GM19351 (cell line): ENCODE measurements around the gene WWC1.
A peak's percentile ranks its signal among the peaks of the same experiment; 100 is the strongest.

Experiments used
- ATAC-seq: cut with Tn5 transposase; IDR thresholded peaks from one replicate; pipeline ENCODE4 v1.9.1; 2021; ENCODE audit warnings: mild to moderate bottlenecking, moderate library complexity; ENCODE audit not compliant: unreplicated experiment

The WWC1 gene

DNA sequence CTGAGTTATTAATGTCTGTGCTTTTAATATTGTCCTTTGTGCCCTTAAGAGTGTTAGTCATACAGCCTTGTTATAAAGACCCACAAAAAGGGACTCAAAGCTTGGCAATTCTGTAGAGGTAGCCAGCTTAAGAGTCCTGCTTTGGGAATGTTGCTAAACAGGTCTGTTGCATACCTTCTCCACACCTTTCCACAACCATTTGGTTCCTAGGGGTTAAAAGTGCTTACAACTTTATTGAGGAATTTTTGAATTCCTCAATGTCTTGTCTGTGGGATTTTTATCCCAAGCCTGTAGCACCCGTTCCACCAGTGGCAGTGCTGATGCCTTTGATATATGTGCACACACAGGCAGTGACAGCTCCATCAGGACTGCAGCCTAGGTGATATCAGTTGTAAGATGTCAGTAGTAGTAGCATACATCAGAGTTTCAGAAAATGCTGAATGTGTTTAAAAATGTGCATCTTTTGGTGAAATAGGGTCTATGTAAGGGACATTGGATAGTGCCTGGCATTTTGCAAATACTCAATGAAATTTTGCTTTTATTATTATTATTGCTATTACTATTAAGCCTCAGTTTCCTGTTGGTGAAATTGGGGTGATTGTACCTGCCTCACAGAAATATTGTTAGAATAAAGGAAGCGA, 68.5 kb downstream of the WWC1 start:
- ATAC-seq = no peak

DNA sequence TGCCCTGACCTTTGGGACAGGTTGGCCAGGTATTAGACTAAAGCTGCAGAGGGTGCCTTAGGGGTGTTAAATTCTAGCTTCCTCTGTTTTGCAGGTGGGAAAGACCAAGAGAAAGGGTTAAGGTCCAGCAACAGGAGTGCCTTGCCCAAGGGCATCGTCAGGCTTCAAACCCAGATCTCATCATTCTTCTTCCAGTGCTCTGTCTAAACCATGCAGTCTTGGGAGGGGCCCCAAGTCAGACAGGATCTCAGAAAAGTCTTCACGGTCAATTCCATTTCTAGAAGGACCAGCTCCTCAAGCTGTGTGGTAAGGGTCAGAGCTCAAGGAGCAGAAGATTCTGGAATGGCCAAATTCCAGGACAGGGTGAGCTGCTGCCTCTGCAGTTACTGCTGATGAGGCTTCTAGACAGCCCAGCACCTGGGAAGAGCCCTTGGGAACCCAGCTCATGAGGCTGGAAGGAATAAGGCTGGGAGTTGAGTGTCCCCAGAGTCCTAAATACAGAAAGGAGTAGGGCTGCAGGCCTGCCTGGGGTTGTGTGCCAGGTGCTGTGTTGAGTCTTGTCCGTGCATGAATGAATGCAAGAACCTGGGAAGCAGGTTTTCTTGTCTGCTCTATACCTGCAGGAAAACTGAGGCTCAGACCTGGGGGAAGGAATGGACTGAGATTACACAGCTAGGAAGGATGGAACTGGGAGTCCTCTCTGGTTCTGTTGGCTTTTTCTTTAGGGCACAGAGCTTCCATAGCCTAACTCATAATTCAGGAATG, 69.3 kb downstream of the WWC1 start:
- ATAC-seq = no peak

DNA sequence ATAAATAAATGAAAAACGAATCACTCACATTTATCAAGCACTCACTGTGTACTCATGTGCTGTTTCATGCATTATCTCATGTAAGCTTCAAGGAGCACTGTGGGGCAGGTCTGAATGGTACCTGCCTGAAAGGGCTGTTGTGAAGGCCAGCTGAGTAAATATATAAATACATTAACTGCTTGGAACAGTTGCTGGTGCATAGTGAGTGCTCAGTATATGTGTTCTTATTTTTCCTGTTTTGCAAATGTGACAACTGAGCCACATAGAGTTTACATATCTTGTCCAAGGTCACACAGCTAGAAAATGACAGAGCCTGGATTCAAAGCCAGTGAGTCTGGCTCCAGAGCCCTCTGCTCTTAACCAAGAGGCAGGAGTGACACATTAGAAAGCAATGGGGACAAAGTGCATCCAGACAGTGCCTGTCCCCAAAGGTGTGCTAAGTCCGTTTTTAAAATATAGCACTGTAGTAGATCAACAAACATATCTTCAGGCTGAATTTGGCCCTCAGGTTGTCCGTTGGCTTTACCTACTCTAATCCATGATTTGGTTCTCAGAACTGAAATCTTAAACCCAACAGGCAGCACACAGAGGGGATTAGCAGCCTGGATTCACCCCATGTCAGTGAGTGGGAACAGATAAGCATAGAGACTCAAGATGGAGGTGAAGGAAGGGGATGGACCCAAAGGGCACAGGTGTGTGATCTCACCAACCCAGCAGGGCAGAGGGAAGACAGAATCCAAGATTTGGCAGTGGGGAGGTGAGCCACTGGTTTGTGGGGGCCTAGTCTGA, 70.8 kb downstream of the WWC1 start:
- no peak for ATAC-seq

DNA sequence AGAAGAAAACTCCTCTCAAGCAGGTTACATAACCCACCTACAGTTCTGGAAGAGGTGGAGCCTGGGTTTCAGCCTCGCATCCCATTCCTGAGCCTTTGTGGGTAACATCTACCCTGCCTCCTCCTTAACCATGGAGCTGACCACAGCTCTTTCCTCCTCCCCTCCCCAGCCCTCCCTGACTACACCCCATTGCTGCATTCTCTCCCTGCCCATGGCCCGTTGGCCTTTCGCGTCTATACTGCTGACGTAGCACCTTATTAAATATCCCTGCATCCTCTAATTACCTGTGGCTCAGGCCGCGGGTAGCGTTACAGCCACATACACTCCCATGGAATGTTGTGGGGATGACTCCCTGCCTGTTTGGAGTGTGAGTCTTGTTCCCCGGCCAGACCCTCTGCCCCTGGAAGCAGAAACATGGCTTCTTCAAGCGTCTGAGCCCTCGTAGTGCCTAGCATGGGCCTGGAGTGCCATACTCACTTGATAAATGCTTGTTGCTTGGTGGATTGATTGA, 72.8 kb downstream of the WWC1 start:
- ATAC-seq = no peak

DNA sequence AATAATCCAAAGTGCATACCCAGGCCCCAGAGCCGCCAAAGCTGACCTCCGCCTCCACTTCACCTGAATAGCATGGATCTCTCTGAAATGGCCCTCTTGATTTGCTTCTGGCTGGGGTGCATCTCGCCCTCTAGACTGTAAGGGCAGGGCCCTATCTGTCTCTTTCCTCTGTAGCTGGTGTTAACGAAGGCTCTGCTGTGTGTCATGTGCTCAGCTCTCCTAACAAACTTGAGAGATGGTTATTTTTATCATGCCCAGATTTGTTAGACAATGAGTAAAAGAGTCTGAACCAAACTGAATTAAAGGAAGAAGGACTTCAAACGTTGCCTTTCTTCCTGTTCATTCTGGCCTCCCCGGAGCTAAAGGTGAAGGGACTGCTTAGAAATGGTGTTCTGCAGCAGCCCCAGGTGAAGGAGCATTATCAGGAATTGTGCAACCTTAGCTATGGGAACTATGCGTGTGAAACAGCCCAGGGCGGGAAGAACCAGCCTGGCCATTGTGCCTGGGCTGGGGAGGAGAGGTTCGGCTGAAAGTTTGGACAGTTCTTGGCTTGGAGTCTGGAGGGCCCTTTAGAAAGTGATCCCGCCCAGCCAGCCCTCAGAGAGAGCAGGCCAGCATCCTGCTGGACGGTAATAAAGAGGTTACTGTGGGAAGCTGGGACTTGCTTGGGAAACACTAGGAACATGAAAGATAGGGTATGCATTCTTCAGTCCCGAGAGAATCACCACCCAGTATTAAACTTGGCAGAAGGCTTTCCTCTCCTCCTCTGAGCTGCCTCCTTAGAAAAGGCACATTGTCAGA, 73.5 kb downstream of the WWC1 start:
- ATAC-seq = no peak

DNA sequence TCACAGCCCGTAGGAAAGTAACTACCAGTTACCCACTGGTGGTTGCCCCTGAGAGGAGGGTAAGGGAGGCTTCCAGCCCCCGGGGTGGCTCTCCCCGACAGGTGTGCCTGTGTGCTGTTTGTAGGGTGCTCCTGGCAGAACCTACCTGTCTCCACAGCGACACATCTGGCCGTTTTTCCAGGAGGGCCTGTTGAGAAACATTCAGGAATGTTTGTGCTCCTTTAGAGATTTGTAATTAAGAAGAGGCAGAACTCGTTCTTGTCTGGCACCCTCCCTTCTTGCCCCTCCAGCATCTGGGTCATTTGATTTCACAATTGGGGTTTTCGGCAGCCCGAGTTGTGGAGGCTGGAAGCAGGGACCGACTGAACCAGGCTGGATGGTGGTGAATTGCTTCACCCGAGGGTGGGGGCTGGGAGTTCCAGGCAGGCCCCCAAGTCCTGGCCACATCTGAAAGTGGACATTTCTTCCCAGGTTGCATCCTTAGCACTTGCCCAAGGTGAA, 74.2 kb downstream of the WWC1 start:
- ATAC-seq = no peak

DNA sequence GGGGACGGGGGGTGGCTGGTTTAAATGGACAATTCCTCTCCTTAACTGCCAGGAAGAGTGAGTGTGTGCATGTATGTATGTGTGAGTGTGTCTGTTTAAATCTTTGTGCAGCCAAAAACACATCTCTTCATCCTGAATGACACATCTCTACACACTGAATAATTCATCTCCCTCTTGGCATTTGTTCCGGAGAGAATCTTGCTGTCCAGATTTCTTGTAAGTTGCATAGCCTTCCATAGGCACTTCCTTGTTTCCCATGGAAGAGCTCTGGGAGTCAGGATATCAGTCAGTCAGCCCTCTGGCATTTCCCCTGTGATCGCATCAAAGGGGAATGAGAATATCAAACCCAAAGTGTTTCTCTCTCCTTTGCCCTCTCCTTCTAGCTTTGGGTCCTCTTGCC, 74.7 kb downstream of the WWC1 start:
- ATAC-seq = no peak

DNA sequence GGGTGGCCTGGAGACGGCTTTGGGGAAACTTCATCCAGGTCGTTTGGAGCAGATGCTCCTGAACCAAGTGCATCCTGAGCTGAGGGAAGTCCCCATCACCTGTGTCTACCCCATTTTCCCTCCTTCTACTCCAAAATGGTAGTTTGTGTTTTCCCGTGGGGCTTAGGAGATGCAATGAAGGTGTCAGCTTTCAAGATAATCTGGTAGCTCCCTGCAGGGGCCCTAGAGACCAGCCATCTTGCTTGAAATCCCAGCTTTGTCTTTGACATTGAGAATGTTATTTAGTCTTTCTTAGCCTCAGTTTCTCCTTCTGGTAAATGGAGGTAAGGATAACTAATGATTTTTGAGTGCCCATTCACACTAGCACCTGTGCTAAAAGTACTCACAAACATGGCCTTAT, 77.4 kb downstream of the WWC1 start:
- ATAC-seq = no peak

DNA sequence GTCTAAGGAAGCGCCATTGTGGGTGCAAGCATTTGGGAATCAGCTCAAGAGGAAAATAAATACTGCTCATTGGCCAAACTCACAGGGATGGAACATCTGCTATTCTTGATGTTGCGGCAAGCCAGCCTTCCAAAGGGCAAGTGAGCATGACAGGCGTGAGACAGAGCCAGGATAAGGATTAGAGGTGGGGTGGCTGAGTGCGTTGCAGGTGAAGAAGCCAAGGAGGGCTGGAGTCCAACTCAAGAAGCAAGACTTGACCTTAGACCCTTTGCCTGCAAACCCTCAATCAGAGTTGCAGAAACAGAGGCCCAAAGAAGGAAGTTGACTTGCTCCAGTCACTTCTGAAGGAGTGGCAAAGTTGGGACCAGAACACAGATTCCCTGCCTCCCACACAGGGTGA, 79.4 kb downstream of the WWC1 start:
- no peak for ATAC-seq

DNA sequence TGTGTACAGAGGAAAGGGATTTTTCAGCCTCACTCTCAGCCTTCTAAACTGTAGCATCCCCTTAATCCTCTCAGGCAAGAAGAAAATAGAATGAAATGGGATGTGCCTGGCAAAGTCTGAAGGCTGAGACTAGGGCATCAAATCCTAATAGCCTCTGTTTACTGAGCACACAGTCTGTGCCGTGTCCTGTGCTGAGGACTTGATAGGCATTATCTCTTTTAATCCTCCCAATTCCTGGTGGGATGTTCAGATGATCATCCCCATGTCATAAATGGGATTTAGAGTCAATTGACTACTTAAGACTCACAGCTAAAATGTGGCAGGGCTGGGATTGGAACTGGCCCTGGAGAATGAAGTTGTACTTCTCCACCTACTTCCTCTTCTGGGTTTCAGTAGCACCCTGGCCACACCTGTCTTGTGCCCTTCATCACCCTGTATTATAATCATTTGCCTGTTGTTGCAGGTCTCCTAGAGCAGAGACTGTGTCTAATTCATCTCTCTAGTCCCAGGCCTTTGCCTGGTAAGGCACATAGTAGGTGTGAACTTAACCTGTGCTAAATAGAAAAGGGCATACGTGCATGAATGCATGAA, 81.0 kb downstream of the WWC1 start:
- ATAC-seq = peak; percentile 87

DNA sequence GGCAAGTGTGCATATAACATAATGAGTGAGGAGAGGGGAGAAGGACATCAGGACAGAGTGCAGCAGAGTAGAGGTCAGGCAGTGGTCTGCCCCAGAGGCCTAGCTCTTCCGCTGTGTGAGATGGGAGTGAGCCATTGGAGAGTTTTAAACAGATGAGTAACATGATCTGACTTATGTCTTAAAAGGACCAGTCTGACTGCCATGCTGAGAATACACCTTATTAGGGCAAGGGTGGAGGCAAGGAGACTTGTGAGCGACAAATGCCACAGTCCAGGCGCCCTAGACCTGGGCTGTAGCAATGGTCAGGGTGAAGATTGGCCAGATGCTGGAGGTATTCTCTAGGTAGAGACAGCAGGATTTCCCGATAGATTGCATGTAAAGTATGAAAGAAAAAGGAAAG, 83.1 kb downstream of the WWC1 start:
- ATAC-seq = no peak

DNA sequence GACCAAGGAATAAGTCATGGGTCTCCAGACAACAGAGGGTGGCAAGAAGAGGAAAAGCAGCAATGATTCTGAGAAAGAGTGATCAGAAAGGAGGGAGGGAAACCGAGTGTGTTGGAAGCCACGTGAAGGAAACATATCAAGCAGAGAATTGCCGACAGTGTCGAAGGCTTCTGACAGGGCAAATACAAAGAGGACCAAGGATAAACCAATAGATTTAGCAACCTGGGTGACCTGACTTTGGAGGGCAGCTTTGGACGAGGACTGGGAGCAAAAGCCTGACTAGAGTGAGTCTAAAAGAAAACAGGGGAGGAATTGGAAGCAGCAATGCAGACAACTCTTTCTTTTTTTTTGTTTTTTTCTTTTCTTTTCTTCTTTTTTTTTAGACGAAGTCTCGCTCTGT, 83.8 kb downstream of the WWC1 start:
- no peak for ATAC-seq

DNA sequence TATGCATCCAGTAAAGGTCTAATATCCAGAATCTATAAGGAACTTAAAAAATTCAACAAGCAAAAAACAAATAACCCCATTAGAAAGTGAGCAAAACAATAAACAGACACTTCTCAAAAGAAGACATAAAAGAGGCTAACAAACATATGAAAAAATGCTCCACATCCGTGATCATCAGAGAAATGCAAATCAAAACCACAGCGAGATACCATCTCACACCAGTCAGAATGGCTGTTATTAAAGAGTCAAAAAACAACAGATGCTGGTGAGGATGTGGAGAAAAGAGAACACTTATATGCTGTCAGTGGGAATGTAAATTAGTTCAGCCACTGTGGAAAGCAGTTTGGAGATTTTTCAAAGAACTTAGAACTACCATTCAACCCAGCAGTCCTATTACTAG, 86.1 kb downstream of the WWC1 start:
- peak; percentile 47 for ATAC-seq

DNA sequence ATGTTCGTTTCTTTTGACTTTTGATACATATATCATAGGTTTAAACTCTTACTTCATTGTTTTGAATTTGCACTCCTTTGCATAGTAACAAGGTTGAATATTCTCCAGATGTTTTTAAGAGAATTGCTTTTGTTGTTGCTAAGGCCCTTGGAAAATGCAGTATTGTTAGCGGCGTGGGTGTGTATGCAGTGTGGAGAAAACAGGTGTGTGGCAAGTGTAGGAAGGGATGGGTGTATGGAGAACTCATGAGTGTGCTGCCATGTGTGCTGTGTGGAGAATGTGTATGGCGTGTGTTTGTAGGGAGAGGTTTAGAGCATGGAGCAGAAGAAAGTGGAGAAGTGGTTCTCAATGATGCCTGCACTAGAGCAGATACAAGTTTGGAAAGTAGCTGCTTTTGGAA, 87.3 kb downstream of the WWC1 start:
- ATAC-seq = no peak

DNA sequence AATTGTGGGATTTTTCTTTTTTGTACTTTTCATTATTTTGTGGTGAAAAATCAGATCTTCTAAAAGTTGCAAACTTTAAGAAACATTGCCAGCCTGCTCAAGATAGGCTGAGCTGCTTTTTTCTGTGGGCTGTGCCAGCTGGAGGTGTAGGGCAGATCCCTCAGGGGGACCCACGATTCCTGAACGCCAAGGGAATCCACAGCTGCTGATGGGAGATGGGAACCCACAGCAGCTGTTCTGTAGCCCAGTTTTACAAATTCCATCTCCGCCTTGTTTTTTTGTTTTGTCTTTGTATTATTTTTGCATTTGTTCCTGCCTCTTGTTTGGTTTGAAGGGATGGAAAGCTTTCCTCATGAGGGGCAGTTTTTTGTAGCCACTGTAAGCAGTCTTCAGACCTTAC, 91.0 kb downstream of the WWC1 start:
- no peak for ATAC-seq

DNA sequence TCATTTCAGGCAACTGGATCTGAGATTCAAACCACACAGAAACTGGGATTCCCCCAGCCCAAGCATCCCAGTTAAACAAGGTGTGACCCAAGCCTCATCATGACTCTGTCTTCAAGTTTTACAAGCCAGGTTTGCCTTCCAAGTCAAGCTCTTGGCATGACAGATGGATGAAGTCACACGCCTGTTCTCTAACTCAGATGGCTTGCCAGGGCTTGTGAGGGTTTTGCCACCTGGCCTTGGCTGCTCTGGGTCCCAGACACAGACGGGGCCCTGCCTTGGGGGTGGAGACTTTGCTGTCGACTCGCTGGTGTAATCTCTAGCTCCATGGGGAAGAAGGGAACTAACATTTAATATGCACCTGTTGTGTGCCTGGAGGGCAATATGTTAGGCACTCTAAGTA, 99.0 kb downstream of the WWC1 start:
- no peak for ATAC-seq

DNA sequence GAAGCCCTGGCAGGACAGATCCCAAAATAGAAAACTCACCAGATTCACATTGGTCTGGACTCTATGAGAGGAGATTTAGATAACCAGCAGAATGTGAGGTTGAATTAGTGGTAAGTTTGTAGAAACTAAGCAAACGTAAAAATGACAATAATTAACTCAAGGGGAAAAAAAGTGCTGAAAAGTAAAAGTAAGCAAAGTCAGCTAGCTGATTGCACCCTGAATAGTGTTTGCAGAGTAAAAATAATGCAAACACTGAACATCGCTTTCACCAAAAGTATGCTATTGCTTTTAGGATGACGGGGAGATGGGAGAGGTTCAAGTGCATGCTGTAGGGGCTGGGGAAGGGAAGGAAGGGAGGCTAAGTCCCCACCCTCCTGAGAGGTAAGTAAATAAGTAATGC, 102.3 kb downstream of the WWC1 start:
- ATAC-seq = no peak

DNA sequence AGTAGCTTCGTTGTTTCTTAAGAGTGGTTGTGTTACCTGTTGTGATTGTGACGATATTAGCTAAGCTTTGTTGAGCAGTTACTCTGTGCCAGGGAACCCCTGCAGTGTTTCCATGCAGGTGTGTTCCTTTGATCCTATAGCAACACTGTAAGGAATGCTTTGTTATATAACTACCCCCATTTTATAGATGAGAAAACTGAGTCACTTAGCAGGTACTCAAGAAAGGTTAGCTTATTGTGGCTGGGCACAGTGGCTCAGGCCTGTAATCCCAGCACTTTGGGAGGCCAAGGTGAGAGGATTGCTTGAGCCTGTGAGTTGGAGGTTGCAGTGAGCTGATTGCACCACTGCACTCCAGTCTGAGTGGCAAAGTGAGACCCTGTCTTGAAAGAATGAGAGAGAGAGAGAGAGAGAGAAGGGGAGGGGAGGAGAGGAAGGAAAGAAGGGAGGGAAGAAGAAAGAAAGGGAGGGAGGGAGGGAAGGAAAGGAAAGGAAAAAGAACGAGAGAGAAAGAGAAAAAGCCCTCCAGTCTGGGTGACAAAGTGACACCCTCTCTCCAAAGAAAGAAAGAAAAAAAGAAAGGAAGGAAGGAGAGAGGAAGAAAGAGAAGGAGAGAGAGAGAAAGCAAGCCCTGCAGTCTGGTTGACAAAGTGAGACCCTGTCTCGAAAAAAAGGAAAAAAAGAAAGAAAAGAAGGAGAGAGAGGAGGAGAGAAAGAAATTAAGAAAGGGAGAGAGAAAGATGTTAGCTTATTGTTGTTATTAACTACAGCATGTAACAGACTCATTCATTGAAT, 109.2 kb downstream of the WWC1 start:
- ATAC-seq = no peak

DNA sequence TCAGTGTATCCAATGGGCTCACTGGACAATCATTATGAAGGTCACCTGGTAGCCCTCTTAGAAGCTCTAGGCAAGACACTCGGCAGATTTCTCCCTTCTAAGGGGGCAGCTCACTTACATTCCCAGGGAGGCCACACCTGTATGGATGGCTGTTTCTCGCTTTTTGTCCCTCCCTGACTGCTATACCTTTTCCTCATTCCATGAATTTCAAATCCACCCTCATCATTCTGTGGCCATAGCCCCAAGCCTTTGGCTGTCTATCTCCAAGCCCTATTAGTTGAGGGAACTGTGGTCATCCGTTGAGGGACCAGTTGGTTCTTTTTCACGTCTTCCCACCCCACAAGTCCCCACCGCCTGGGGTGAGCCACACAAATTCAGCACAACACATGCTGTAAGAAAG, 109.8 kb downstream of the WWC1 start:
- ATAC-seq = no peak

DNA sequence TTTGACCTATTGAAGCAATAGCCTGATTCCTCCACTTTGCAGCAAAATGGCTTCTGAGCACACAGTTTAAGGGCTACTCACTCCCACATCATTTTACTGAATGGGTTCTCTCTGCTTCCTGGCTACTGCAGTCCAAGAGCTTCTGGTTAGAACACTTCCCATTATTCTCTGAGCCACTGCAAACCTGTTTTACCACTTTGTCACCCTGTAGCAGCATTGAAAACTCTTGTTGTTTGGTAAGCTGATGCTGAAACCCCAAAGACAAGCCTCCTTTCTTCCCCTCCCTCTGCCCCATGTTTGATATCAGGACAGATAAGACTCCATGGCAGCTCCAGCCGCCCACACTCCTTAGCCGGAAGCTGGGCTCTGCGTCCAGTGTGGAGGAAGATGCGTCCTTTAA, 110.4 kb downstream of the WWC1 start:
- no peak for ATAC-seq
